OCI-LY3 (cell line): ENCODE data around the gene VPS35.

Source experiments
- CTCF ChIP-seq: fragments of 200-600, 300-600 bp; sonication (generic); IDR thresholded peaks from 2 replicates; pipeline ENCODE4 v1.5.1; 2014; ENCODE audit warnings: antibody characterized with exemption, low read length, low read depth
- EZH2phosphoT487 ChIP-seq: fragments of 200-600 bp; shearing (Covaris generic); IDR thresholded peaks from 2 replicates; pipeline ENCODE4 v1.6.1; 2018; ENCODE audit warnings: antibody characterized with exemption, mixed run types, low read depth

GRCh38 chr16:46638947-46639925, 49.7 kb downstream of the VPS35 start:
- TF ChIP-seq CTCF (no peak), EZH2phosphoT487 (no peak)
